ENCODE results near the gene ZNF41. TPM values are rescaled to one million over a fixed set of nuclear protein-coding genes. Genes with fewer than 3 reads are reported as not detected.

ZNF41 gene
- total and polyA plus RNA-seq, 2 of the 8 experiments (the other 6 are each of a cell fraction or from before 2014, with no cell fraction given), result 1.8 to 5.3 TPM

- CTCF ChIA-PET (ENCODE audit: partially characterized antibody), result interaction anchor here (0.7 kb wide), 1 partner anchor 199 kb away, joined by 3 read pairs; no protein-coding TSS in a partner anchor
- H3K23ac ChIP-seq (ENCODE audit: insufficient read length), result no peak overlapping the region
- no peak overlapping the region for H2BK20ac ChIP-seq (ENCODE audit: low read length)
- no peak overlapping the region for H2AK5ac ChIP-seq (ENCODE audit: low read depth, low read length)
- H3K56ac ChIP-seq (replicated peaks; ENCODE audit: insufficient read length, low read depth, low read length), result no peak overlapping the region
- H3K9ac ChIP-seq (replicated peaks in 1 of 4; ENCODE audit: extremely low read depth in 1 of 4, low read depth in 3 of 4, low read length in 3 of 4), result no peak overlapping the region
- H3K4me3 ChIP-seq (ENCODE audit: extremely low read depth in 1 of 4, insufficient read depth in 2 of 4, low read depth in 3 of 4, low read length in 4 of 4), result no peak overlapping the region
- no peak overlapping the region for H2BK12ac ChIP-seq (ENCODE audit: low read depth, low read length)
- no peak overlapping the region for H3K4ac ChIP-seq (replicated peaks; ENCODE audit: insufficient read length, low read depth, low read length)
- DNase-seq (ENCODE audit: low read depth in 1 of 2, low spot score in 2 of 2) (no peak), FAIRE-seq (no peak)
- H3K79me2 ChIP-seq (ENCODE audit: control insufficient read depth in 1 of 2, insufficient read depth in 2 of 2, low read length in 2 of 2), result no peaks in the 10 kb centered on the region
- H3K27me3 ChIP-seq (replicated peaks in 1 of 4; ENCODE audit: control insufficient read depth in 3 of 4, extremely low read depth in 1 of 4, insufficient read depth in 3 of 4, low read length in 3 of 4), result no peaks in the 10 kb centered on the region
- no peak overlapping the region for H2AFZ ChIP-seq (ENCODE audit: low read length)
- H2BK5ac ChIP-seq (ENCODE audit: low read depth, low read length), result no peak overlapping the region
- TF ChIP-seq NRF1 (IDR thresholded peaks at IDR 0.05; ENCODE audit: low read depth, low read length) (no peak), RNF2 (IDR thresholded peaks at IDR 0.05; ENCODE audit: borderline replicate concordance, low read depth, low read length, missing control alignments, poor library complexity, severe bottlenecking) (no peak), TCF12 (IDR thresholded peaks at IDR 0.05; ENCODE audit: low read depth, low read length) (no peak), SUZ12 (IDR thresholded peaks at IDR 0.05; ENCODE audit: low read length) (no peak), EGR1 (IDR thresholded peaks at IDR 0.05; ENCODE audit: borderline replicate concordance, low read depth, low read length) (no peak), YY1 (IDR thresholded peaks at IDR 0.05; ENCODE audit: low read depth, low read length) (no peak), SIRT6 (IDR thresholded peaks at IDR 0.05; ENCODE audit: low read length) (no peak), EP300 (IDR thresholded peaks at IDR 0.05; ENCODE audit: borderline replicate concordance in 1 of 2, low read depth in 2 of 2, low read length in 2 of 2) (no peak)
- TF ChIP-seq, protein P1, sequence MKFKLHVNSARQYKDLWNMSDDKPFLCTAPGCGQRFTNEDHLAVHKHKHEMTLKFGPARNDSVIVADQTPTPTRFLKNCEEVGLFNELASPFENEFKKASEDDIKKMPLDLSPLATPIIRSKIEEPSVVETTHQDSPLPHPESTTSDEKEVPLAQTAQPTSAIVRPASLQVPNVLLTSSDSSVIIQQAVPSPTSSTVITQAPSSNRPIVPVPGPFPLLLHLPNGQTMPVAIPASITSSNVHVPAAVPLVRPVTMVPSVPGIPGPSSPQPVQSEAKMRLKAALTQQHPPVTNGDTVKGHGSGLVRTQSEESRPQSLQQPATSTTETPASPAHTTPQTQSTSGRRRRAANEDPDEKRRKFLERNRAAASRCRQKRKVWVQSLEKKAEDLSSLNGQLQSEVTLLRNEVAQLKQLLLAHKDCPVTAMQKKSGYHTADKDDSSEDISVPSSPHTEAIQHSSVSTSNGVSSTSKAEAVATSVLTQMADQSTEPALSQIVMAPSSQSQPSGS (IDR thresholded peaks at IDR 0.05; ENCODE audit: low read length), result no peak
- no peak overlapping the region for H3K14ac ChIP-seq (ENCODE audit: insufficient read length)
- POLR2A ChIA-PET (ENCODE audit: partially characterized antibody), result no interaction called here
- H4K91ac ChIP-seq (replicated peaks; ENCODE audit: insufficient read length, low read length), result no peak overlapping the region
- WGBS, 2 experiments (ENCODE audit: extremely low coverage in 1 of 2, insufficient coverage in 1 of 2, insufficient read length in 1 of 2, insufficient replicate concordance in 2 of 2, low coverage in 1 of 2, low lambda C conversion rate in 2 of 2, missing lambda C conversion rate in 1 of 2), result 88% methylated on average over 2 of the region's 2 CpGs; no CpG with 5 or more reads in 1 of the 2 experiments
- H3K4me2 ChIP-seq (ENCODE audit: insufficient read depth in 1 of 2, low read depth in 2 of 2, low read length in 2 of 2), result no peak overlapping the region
- H2BK120ac ChIP-seq (replicated peaks; ENCODE audit: low read depth, low read length), result no peak overlapping the region
- H3K4me1 ChIP-seq (replicated peaks in 1 of 4; ENCODE audit: control insufficient read depth in 3 of 4, insufficient read depth in 4 of 4, low read length in 3 of 4), result no peaks in the 10 kb centered on the region
- no peaks in the 10 kb centered on the region for H3K23me2 ChIP-seq (ENCODE audit: low read depth, low read length)
- H3K27ac ChIP-seq (ENCODE audit: low read depth, low read length), result no peak overlapping the region
- no peak overlapping the region for H3K18ac ChIP-seq (ENCODE audit: extremely low read depth, low read length)
- H3K36me3 ChIP-seq (ENCODE audit: control insufficient read depth in 2 of 4, insufficient read depth in 4 of 4, low read length in 3 of 4), result peaks cover 5 to 29% (median 9%) of the 10 kb centered on the region in 4 experiments; a peak in 6 of 8 replicates
- H4K8ac ChIP-seq (ENCODE audit: extremely low read depth, insufficient read depth, low read length), result no peak overlapping the region
- no peaks in the 10 kb centered on the region for H3K79me1 ChIP-seq (ENCODE audit: low read depth, low read length)
- no peak overlapping the region for H2BK15ac ChIP-seq (ENCODE audit: low read length)
- no peak overlapping the region for H4K5ac ChIP-seq (ENCODE audit: insufficient read length, low read depth, low read length)
- H4K20me1 ChIP-seq (replicated peaks in 1 of 2; ENCODE audit: control insufficient read depth in 1 of 2, insufficient read depth in 2 of 2, low read length in 2 of 2), result no peaks in the 10 kb centered on the region
- peaks cover 25 to 35% of the 10 kb centered on the region in 2 experiments for H3K9me3 ChIP-seq (ENCODE audit: insufficient read depth in 2 of 2, low read depth in 1 of 2, low read length in 1 of 2)
Observed at GRCh38 chrX:47446431-47446830, 36.6 kb downstream of the ZNF41 start.

All from H1 (cell line).